ENCODE measurements around the gene RAB40C. TPM values are rescaled to one million over a fixed set of nuclear protein-coding genes. Genes with fewer than 3 reads are reported as not detected.
"Not testable (repeated sequence)": the region's sequence is repeated elsewhere in the genome, so short reads cannot be mapped to it uniquely, and the experiment has no call there.

Gene RAB40C
- total and polyA plus RNA-seq, 2 donors = 20.1 to 43.3 TPM

GRCh38 chr16:593406-593805, 3.5 kb downstream of the RAB40C start:
- DNase-seq (ENCODE audit: low read depth in 6 of 9, low spot score in 9 of 9) = no peak
- no peak overlapping the region for H3K4me3 ChIP-seq (ENCODE audit: low read length in 2 of 2)
- no peaks in the 10 kb centered on the region for H3K27me3 ChIP-seq (ENCODE audit: control insufficient read depth in 2 of 2, insufficient read depth in 1 of 2, low read length in 1 of 2)
- 94% methylated on average over 9 of the region's 9 CpGs for WGBS
- peaks cover 0 to 3% of the 10 kb centered on the region in 2 donors for H3K9me3 ChIP-seq (ENCODE audit: control insufficient read depth in 2 of 2, insufficient read depth in 1 of 2, low read length in 1 of 2)
- H3K4me1 ChIP-seq (ENCODE audit: control insufficient read depth in 2 of 2, insufficient read depth in 2 of 2, low read length in 2 of 2) = peaks cover 18 to 58% of the 10 kb centered on the region in 2 donors
- H3K27ac ChIP-seq (ENCODE audit: low read depth in 1 of 2, low read length in 1 of 2) = peak overlapping the region in 1 of 2 donors; percentile 44
- peaks cover 28 to 29% of the 10 kb centered on the region in 2 donors for H3K36me3 ChIP-seq (ENCODE audit: control insufficient read depth in 2 of 2, insufficient read depth in 2 of 2, low read length in 1 of 2)

GRCh38 chr16:593807-594206, 3.9 kb downstream of the RAB40C start:
- peaks cover 30 to 33% of the 10 kb centered on the region in 2 donors for H3K36me3 ChIP-seq (ENCODE audit: control insufficient read depth in 2 of 2, insufficient read depth in 2 of 2, low read length in 1 of 2)
- H3K27ac ChIP-seq (ENCODE audit: low read depth in 1 of 2, low read length in 1 of 2) = peak overlapping the region in 1 of 2 donors; percentile 44
- H3K9me3 ChIP-seq (ENCODE audit: control insufficient read depth in 2 of 2, insufficient read depth in 1 of 2, low read length in 1 of 2) = peaks cover 0 to 3% of the 10 kb centered on the region in 2 donors
- no peaks in the 10 kb centered on the region for H3K27me3 ChIP-seq (ENCODE audit: control insufficient read depth in 2 of 2, insufficient read depth in 1 of 2, low read length in 1 of 2)
- DNase-seq (ENCODE audit: low read depth in 6 of 9, low spot score in 9 of 9) = no peak
- WGBS = 95% methylated on average over 16 of the region's 16 CpGs
- H3K4me1 ChIP-seq (ENCODE audit: control insufficient read depth in 2 of 2, insufficient read depth in 2 of 2, low read length in 2 of 2) = peaks cover 17 to 55% of the 10 kb centered on the region in 2 donors
- no peak overlapping the region for H3K4me3 ChIP-seq (ENCODE audit: low read length in 2 of 2)

GRCh38 chr16:595094-595528, 5.2 kb downstream of the RAB40C start:
- peaks cover 0 to 3% of the 10 kb centered on the region in 2 donors for H3K9me3 ChIP-seq (ENCODE audit: control insufficient read depth in 2 of 2, insufficient read depth in 1 of 2, low read length in 1 of 2)
- WGBS = 88% methylated on average over 18 of the region's 18 CpGs
- H3K4me3 ChIP-seq (ENCODE audit: low read length in 2 of 2) = no peak overlapping the region
- H3K27ac ChIP-seq (ENCODE audit: low read depth in 1 of 2, low read length in 1 of 2) = no peak overlapping the region
- peaks cover 35 to 42% of the 10 kb centered on the region in 2 donors for H3K36me3 ChIP-seq (ENCODE audit: control insufficient read depth in 2 of 2, insufficient read depth in 2 of 2, low read length in 1 of 2)
- H3K27me3 ChIP-seq (ENCODE audit: control insufficient read depth in 2 of 2, insufficient read depth in 1 of 2, low read length in 1 of 2) = no peaks in the 10 kb centered on the region
- H3K4me1 ChIP-seq (ENCODE audit: control insufficient read depth in 2 of 2, insufficient read depth in 2 of 2, low read length in 2 of 2) = peaks cover 17 to 57% of the 10 kb centered on the region in 2 donors
- DNase-seq (ENCODE audit: low read depth in 6 of 9, low spot score in 9 of 9) = peak in 1 of 9 donors; percentile 37

- 94% methylated on average over 34 of the region's 34 CpGs for WGBS
- Histone ChIP-seq H3K27ac (ENCODE audit: low read depth in 1 of 2, low read length in 1 of 2) (peak overlapping the region in 1 of 2 donors; percentile 4), H3K4me3 (ENCODE audit: low read length in 2 of 2) (no peak overlapping the region), H3K27me3 (ENCODE audit: control insufficient read depth in 2 of 2, insufficient read depth in 1 of 2, low read length in 1 of 2) (no peaks in the 10 kb centered on the region), H3K4me1 (ENCODE audit: control insufficient read depth in 2 of 2, insufficient read depth in 2 of 2, low read length in 2 of 2) (peaks cover 18 to 60% of the 10 kb centered on the region in 2 donors), H3K9me3 (ENCODE audit: control insufficient read depth in 2 of 2, insufficient read depth in 1 of 2, low read length in 1 of 2) (no peaks in the 10 kb centered on the region), H3K36me3 (ENCODE audit: control insufficient read depth in 2 of 2, insufficient read depth in 2 of 2, low read length in 1 of 2) (peaks cover 35 to 42% of the 10 kb centered on the region in 2 donors)
- DNase-seq (ENCODE audit: low read depth in 6 of 9, low spot score in 9 of 9) = no peak
These were observed 6.3 kb downstream of the RAB40C start for GRCh38 chr16:595942-596735.

- no peak for DNase-seq (ENCODE audit: low read depth in 6 of 9, low spot score in 9 of 9)
- Histone ChIP-seq H3K4me1 (ENCODE audit: control insufficient read depth in 2 of 2, insufficient read depth in 2 of 2, low read length in 2 of 2) (peaks cover 20 to 63% of the 10 kb centered on the region in 2 donors), H3K9me3 (ENCODE audit: control insufficient read depth in 2 of 2, insufficient read depth in 1 of 2, low read length in 1 of 2) (no peaks in the 10 kb centered on the region), H3K27ac (ENCODE audit: low read depth in 1 of 2, low read length in 1 of 2) (no peak overlapping the region), H3K36me3 (ENCODE audit: control insufficient read depth in 2 of 2, insufficient read depth in 2 of 2, low read length in 1 of 2) (peaks cover 35 to 42% of the 10 kb centered on the region in 2 donors), H3K27me3 (ENCODE audit: control insufficient read depth in 2 of 2, insufficient read depth in 1 of 2, low read length in 1 of 2) (no peaks in the 10 kb centered on the region), H3K4me3 (ENCODE audit: low read length in 2 of 2) (no peak overlapping the region)
- 96% methylated on average over 12 of the region's 12 CpGs for WGBS
These were observed 6.8 kb downstream of the RAB40C start for GRCh38 chr16:596736-597060.

- H3K27ac ChIP-seq (ENCODE audit: low read depth in 1 of 2, low read length in 1 of 2); DNase-seq (ENCODE audit: low read depth in 6 of 9, low spot score in 9 of 9); H3K27me3 ChIP-seq (ENCODE audit: control insufficient read depth in 2 of 2, insufficient read depth in 1 of 2, low read length in 1 of 2); H3K9me3 ChIP-seq (ENCODE audit: control insufficient read depth in 2 of 2, insufficient read depth in 1 of 2, low read length in 1 of 2); H3K4me3 ChIP-seq (ENCODE audit: low read length in 2 of 2): not testable (repeated sequence)
- WGBS = 96% methylated on average over 7 of the region's 7 CpGs
- peaks cover 20 to 62% of the 10 kb centered on the region in 2 donors for H3K4me1 ChIP-seq (ENCODE audit: control insufficient read depth in 2 of 2, insufficient read depth in 2 of 2, low read length in 2 of 2)
- peaks cover 27 to 41% of the 10 kb centered on the region in 2 donors for H3K36me3 ChIP-seq (ENCODE audit: control insufficient read depth in 2 of 2, insufficient read depth in 2 of 2, low read length in 1 of 2)
These were observed 7.8 kb downstream of the RAB40C start for GRCh38 chr16:597655-598054.

GRCh38 chr16:598823-599739, 9.2 kb downstream of the RAB40C start:
- no peak overlapping the region for H3K4me3 ChIP-seq (ENCODE audit: low read length in 2 of 2)
- H3K27ac ChIP-seq (ENCODE audit: low read depth in 1 of 2, low read length in 1 of 2) = no peak overlapping the region
- H3K4me1 ChIP-seq (ENCODE audit: control insufficient read depth in 2 of 2, insufficient read depth in 2 of 2, low read length in 2 of 2) = peaks cover 30 to 63% of the 10 kb centered on the region in 2 donors
- whole genome bisulfite sequencing = 98% methylated on average over 43 of the region's 43 CpGs
- H3K36me3 ChIP-seq (ENCODE audit: control insufficient read depth in 2 of 2, insufficient read depth in 2 of 2, low read length in 1 of 2) = peaks cover 22 to 29% of the 10 kb centered on the region in 2 donors
- no peak for DNase-seq (ENCODE audit: low read depth in 6 of 9, low spot score in 9 of 9)
- no peaks in the 10 kb centered on the region for H3K9me3 ChIP-seq (ENCODE audit: control insufficient read depth in 2 of 2, insufficient read depth in 1 of 2, low read length in 1 of 2)
- H3K27me3 ChIP-seq (ENCODE audit: control insufficient read depth in 2 of 2, insufficient read depth in 1 of 2, low read length in 1 of 2) = no peaks in the 10 kb centered on the region

GRCh38 chr16:600781-601180, 10.9 kb downstream of the RAB40C start:
- peaks cover 21 to 28% of the 10 kb centered on the region in 2 donors for H3K36me3 ChIP-seq (ENCODE audit: control insufficient read depth in 2 of 2, insufficient read depth in 2 of 2, low read length in 1 of 2)
- 49% methylated on average over 7 of the region's 7 CpGs for WGBS

More at GRCh38 chr16:600781-601180, 10.9 kb downstream of the RAB40C start:
- DNase-seq (ENCODE audit: low read depth in 6 of 9, low spot score in 9 of 9) = peak in 2 of 9 donors; percentile 36 to 66
- Histone ChIP-seq H3K4me3 (ENCODE audit: low read length in 2 of 2) (no peak overlapping the region), H3K9me3 (ENCODE audit: control insufficient read depth in 2 of 2, insufficient read depth in 1 of 2, low read length in 1 of 2) (peaks cover 0 to 11% of the 10 kb centered on the region in 2 donors), H3K27ac (ENCODE audit: low read depth in 1 of 2, low read length in 1 of 2) (peak overlapping the region; percentile 74 to 79), H3K4me1 (ENCODE audit: control insufficient read depth in 2 of 2, insufficient read depth in 2 of 2, low read length in 2 of 2) (peaks cover 38 to 66% of the 10 kb centered on the region in 2 donors), H3K27me3 (ENCODE audit: control insufficient read depth in 2 of 2, insufficient read depth in 1 of 2, low read length in 1 of 2) (no peaks in the 10 kb centered on the region)
